D721Med (cell line): ENCODE data around the gene ERC1.

Source experiments
- DNase-seq: peaks from one replicate; pipeline ENCODE4 v3.0.0; 2011; ENCODE audit warnings: low spot score; ENCODE audit not compliant: insufficient read length
- FAIRE-seq: peaks from 2 replicates; lab custom pipeline; 2011; peaks lifted over from hg19 to GRCh38; lab: Jason Lieb, UNC
- CTCF ChIP-seq: IDR thresholded peaks from 2 replicates; pipeline ENCODE4 v1.5.1; 2012; ENCODE audit warnings: mild to moderate bottlenecking, control low read depth; ENCODE audit not compliant: insufficient read depth; ENCODE audit errors: missing control alignments

Gene ERC1

DNA sequence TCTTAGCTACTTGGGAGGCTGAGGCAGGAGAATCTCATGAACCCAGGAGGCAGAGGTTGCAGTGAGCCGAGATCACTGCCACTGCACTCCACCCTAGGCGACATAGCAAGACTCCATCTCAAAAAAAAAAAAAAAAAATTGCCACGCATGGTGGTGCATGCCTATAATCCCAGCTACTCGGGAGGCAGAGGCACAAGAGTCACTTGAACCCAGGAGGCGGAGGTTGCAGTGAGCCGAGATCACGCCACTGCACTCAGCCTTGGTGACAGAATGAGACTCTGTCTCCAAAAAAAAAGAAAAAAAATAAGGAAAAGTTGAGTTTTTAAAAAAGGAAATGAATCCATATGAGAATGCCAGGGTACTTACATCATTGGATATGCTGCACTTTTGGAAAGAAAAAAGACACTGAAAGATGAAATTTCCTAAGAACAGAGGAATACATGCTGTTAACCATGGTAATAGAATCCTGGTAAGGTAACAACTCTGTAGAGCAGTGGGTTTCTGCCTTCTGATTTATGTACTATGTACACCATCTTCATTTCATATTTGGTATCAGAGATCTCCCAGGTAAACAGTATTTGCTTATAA, 222.7 kb downstream of the ERC1 start:
- no peak for FAIRE-seq
- DNase-seq = no peak
- TF ChIP-seq CTCF = no peak

DNA sequence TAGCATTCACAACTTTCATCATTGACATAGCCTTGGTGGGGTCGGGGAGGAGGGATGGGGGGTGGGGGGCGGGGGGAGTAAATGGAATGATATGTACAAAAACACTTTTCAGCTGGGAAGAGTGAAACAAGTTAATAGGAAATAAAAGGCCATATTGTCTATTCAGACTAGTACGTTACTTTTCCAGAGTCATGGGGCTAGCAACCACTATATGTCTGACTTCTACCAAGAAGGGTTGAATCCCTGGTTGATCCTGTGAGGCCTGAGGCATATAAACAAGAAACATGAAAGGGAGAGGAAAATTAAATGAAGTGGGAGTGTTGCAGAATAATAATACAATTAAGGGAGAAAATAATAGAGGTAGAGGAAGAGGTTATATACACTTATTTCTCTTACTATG, 225.5 kb downstream of the ERC1 start:
- FAIRE-seq (no peak), DNase-seq (no peak)
- TF ChIP-seq CTCF = no peak

DNA sequence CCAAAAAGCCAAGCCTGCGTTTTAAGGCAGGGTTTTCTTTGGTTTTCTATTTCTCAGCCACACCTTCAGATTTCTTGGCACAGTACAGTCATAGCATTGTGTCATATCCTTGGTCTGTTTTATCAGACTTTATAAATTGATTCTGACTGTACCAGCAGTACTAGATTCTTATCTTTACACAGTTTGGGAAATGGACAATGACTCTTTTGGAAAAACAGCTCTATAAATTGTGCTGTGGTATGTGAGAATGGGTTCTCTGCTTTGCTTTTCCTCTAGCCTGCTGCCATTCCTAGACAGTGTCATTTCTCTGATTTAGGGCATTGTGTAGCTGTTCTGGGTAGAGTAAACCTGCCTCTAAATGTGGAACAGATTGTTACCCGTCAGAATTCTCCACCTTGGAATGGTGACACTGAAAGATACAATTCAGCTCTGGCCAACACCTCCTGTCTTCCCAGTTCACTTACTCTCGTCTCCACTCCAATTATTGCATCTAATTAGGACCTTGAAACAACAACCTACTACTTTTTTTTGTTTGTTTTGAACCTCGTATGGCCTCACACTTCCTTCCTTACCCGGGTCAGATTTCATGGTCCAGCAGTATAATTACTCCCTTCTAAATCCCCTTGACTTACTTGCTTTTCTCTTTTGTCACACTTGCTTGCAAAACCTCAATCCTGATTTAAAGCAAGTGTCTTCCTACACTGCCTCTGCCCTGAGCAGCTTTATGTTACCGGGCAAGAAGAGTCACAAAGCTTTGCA, 226.3 kb downstream of the ERC1 start:
- no peak for DNase-seq
- TF ChIP-seq CTCF = no peak
- no peak for FAIRE-seq

GRCh38 chr12:1218369-1218768, 227.3 kb downstream of the ERC1 start:
- FAIRE-seq (no peak), DNase-seq (no peak)
- no peak for TF ChIP-seq CTCF

DNA sequence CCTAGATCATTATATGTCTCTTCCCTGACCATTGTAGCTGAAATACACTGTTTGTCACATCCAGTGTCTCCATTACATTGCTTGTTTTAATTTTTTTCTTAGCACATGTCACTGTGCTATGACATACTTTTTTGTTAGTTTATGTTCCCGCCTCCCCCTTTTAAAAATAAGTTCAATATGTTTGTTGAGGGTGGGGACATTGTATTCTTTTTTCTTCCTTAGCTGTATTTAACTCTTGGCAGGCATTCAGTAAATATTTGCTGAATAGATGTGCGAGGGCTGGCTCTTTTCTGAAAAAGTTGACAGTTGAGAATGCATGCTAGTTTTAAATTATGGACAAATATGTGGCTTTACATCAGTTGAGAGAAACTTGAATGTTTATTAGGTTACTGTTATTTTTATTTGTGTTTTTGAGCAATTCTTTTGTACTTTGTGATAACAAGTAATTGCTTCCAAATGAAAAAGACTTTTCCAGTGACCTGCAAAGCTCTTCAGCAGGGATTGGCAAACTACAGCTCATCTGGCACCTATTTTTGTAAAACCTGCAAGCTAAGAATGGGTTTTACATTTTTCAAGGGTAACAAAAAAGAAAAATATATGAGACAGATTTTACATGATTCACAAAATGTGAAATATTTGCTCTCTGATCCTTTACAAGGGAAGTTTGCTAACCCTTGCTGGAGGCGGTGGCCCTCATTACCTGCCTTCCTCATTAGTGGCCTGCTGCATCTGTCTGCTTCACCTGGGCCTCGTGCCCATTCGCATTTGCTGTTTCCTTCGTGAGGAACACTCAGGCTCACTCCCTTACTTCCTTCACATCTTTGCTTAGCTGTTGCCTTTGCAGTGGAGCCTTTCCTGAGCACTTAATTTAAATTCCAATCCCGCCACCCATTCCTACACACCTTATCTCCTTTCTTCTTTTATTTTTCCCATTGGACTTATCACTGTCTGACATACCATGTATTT, 229.4 kb downstream of the ERC1 start:
- no peak for DNase-seq
- no peak for FAIRE-seq

DNA sequence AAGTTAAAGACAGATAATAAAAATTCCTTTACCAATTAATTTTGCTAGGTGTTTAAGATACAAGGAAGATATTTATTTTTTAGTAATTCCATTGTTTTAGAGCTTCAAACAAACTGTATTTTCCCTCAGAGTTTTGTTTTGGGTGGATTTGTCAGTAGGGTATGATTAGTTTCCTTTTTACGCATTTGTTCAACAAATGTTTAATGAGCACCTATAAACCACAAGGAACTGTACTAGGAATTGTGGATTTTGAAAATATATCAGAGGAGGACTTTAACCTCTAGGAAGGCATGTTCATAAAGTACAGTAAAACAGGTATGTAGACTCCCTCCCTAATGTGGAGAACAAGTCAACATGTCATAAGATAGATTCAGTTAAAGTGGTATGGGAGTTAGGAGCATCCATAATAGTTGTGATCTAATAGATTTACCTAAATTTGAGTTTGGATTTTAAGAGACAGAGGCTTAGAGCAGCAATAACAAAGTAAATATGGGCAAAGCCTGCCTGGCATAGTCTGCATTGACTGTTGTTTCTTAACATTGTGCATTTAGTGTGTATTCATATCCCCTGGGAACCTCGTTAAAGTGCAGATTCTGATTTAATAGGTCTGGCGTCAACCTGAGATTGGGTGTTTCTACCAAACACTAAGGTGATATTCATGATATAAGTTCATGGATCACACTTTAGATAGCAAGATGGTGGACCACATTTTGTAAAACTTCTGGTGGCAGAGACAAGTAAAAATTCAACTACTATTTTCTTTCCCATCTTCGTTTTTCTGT, 232.0 kb downstream of the ERC1 start:
- DNase-seq (no peak), FAIRE-seq (no peak)
- TF ChIP-seq CTCF = no peak

More for the DNA sequence above, 229.4 kb downstream of the ERC1 start:
- no peak for TF ChIP-seq CTCF
